IMR-90 (cell line): ENCODE measurements around the gene ANKRD44. TPM values are rescaled to one million over a fixed set of nuclear protein-coding genes. Genes with fewer than 3 reads are reported as not detected.

Source experiments
- ATAC-seq: fragments of 200-7000 bp; cut with Tn5 transposase; 2 replicates; pipeline ENCODE4 v1.9.1; 2020; ENCODE audit warnings: low read depth, mild to moderate bottlenecking, moderate library complexity
- BruUV-seq: library from RNA; stranded (reverse); fragments of 400-500 nt; replicated peaks from 2 replicates; lab custom pipeline; 2021; lab: Mats Ljungman, UMichigan
- CTCF ChIA-PET: fragments of 300-600 bp; formaldehyde crosslinking; extraction: SDS; loops from one replicate; lab custom pipeline; 2021; ENCODE audit warnings: antibody characterized with exemption; lab: Yijun Ruan, JAX
- POLR2A ChIA-PET: fragments of 300-600 bp; sonication (Branson Sonifier 250); formaldehyde crosslinking; loops from one replicate; lab custom pipeline; 2022; ENCODE audit warnings: antibody characterized with exemption; ENCODE audit not compliant: unreplicated experiment; lab: Charles Lee
- DNase-seq: peaks from one replicate; pipeline ENCODE4 v3.0.0; 2013
- H2AFZ ChIP-seq: replicated peaks from 2 replicates; pipeline ENCODE3; 2013; ENCODE audit warnings: low read length, mild to moderate bottlenecking; ENCODE audit not compliant: poor library complexity
- H2AK5ac ChIP-seq: 2 replicates; pipeline ENCODE4 v1.6.1; 2013; ENCODE audit warnings: low read depth, low read length, inconsistent platforms
- H2AK9ac ChIP-seq: replicated peaks from 2 replicates; pipeline ENCODE3; 2013; ENCODE audit warnings: mild to moderate bottlenecking, low read depth, low read length, moderate library complexity; ENCODE audit not compliant: poor library complexity
- H2BK120ac ChIP-seq: 2 replicates; pipeline ENCODE4 v1.6.1; 2013; ENCODE audit warnings: low read depth, low read length, inconsistent platforms
- H2BK15ac ChIP-seq: 3 replicates; pipeline ENCODE4 v1.6.1; 2013; ENCODE audit warnings: low read depth, low read length, inconsistent platforms
- H2BK20ac ChIP-seq: 2 replicates; pipeline ENCODE4 v1.6.1; 2013; ENCODE audit warnings: low read depth, mild to moderate bottlenecking, inconsistent platforms, low read length, moderate library complexity
- H2BK5ac ChIP-seq: 2 replicates; pipeline ENCODE4 v1.6.1; 2013; ENCODE audit warnings: mild to moderate bottlenecking, low read depth, low read length, inconsistent platforms; ENCODE audit not compliant: poor library complexity, severe bottlenecking
- H3K14ac ChIP-seq: replicated peaks from 2 replicates; pipeline ENCODE4 v1.6.1; 2013; ENCODE audit warnings: low read depth, low read length, inconsistent platforms
- H3K18ac ChIP-seq: 2 replicates; pipeline ENCODE4 v1.6.1; 2013; ENCODE audit warnings: low read depth, low read length, control low read depth
- H3K23ac ChIP-seq: 2 replicates; pipeline ENCODE4 v1.6.1; 2013; ENCODE audit warnings: low read depth, low read length, inconsistent platforms
- H3K27ac ChIP-seq: 2 replicates; pipeline ENCODE4 v1.5.1; 2013; ENCODE audit warnings: mild to moderate bottlenecking, control low read depth, low read length; ENCODE audit not compliant: insufficient read depth
- H3K27me3 ChIP-seq: 2 replicates; pipeline ENCODE4 v1.6.1; 2013; ENCODE audit warnings: low read length; ENCODE audit not compliant: control insufficient read depth, insufficient read depth
- H3K36me3 ChIP-seq: 2 replicates; pipeline ENCODE4 v1.6.1; 2013; ENCODE audit warnings: low read length, mixed read lengths; ENCODE audit not compliant: control insufficient read depth, insufficient read depth
- H3K4ac ChIP-seq: 2 replicates; pipeline ENCODE4 v1.6.1; 2013; ENCODE audit warnings: low read depth, low read length, inconsistent platforms
- H3K4me1 ChIP-seq: 2 replicates; pipeline ENCODE4 v1.6.1; 2013; ENCODE audit warnings: low read length, mixed read lengths; ENCODE audit not compliant: control insufficient read depth, insufficient read depth
- H3K4me2 ChIP-seq: 2 replicates; pipeline ENCODE4 v1.6.1; 2013; ENCODE audit warnings: low read depth, mild to moderate bottlenecking, control low read depth, low read length, moderate library complexity
- H3K4me3 ChIP-seq: 2 replicates; pipeline ENCODE4 v1.5.1; 2013; ENCODE audit warnings: low read depth, mild to moderate bottlenecking, control low read depth, low read length, moderate library complexity; ENCODE audit not compliant: insufficient read depth
- H3K56ac ChIP-seq: 2 replicates; pipeline ENCODE4 v1.6.1; 2013; ENCODE audit warnings: low read length, inconsistent platforms; ENCODE audit not compliant: insufficient read depth; ENCODE audit errors: extremely low read depth
- H3K79me1 ChIP-seq, 2 experiments: 2 replicates each; pipeline ENCODE4 v1.6.1; 2013; ENCODE audit warnings: low read length in 2 of 2, inconsistent platforms in 1 of 2, low read depth in 1 of 2
- H3K9ac ChIP-seq: 2 replicates; pipeline ENCODE4 v1.6.1; 2013; ENCODE audit warnings: low read depth, low read length, control low read depth
- H3K9me1 ChIP-seq: 2 replicates; pipeline ENCODE4 v1.6.1; 2013; ENCODE audit warnings: low read length, inconsistent platforms; ENCODE audit not compliant: insufficient read depth
- H3K9me3 ChIP-seq: 2 replicates; pipeline ENCODE4 v1.6.1; 2013; ENCODE audit warnings: low read length; ENCODE audit not compliant: control insufficient read depth, insufficient read depth
- H4K20me1 ChIP-seq: 2 replicates; pipeline ENCODE4 v1.6.1; 2013; ENCODE audit warnings: low read length, inconsistent platforms; ENCODE audit not compliant: insufficient read depth
- H4K5ac ChIP-seq: 2 replicates; pipeline ENCODE4 v1.6.1; 2013; ENCODE audit warnings: mild to moderate bottlenecking, low read depth, low read length, control low read depth
- H4K8ac ChIP-seq, 2 experiments: 2 replicates each; pipeline ENCODE4 v1.6.1; 2013; ENCODE audit warnings: low read depth in 2 of 2, low read length in 2 of 2, control low read depth in 1 of 2, inconsistent platforms in 1 of 2
- H4K91ac ChIP-seq: 2 replicates; pipeline ENCODE4 v1.6.1; 2013; ENCODE audit warnings: low read depth, low read length, inconsistent platforms; ENCODE audit not compliant: insufficient read depth
- CEBPB ChIP-seq: IDR thresholded peaks from 2 replicates; pipeline ENCODE4 v1.6.1; 2012; ENCODE audit warnings: low read depth, low read length, improper control_type of control experiment
- CHD1 ChIP-seq: IDR thresholded peaks from 2 replicates; pipeline ENCODE4 v1.6.1; 2012; ENCODE audit warnings: low read depth, low read length, improper control_type of control experiment
- MAZ ChIP-seq: IDR thresholded peaks from 2 replicates; pipeline ENCODE4 v1.6.1; 2012; ENCODE audit warnings: low read depth, mild to moderate bottlenecking, low read length, improper control_type of control experiment, moderate library complexity, borderline replicate concordance
- RAD21 ChIP-seq: IDR thresholded peaks from 2 replicates; pipeline ENCODE4 v1.6.1; 2012; ENCODE audit warnings: low read length, improper control_type of control experiment
- RCOR1 ChIP-seq: IDR thresholded peaks from 2 replicates; pipeline ENCODE4 v1.6.1; 2012; ENCODE audit warnings: mild to moderate bottlenecking, low read length, improper control_type of control experiment; ENCODE audit not compliant: insufficient replicate concordance
- SMC3 ChIP-seq: fragments of 150-350 bp; IDR thresholded peaks from 2 replicates; pipeline ENCODE4 v1.6.1; 2016; ENCODE audit warnings: low read depth, mild to moderate bottlenecking, antibody characterized with exemption, low read length, moderate library complexity
- WGBS, 2 experiments: methylation state at CpG; one replicate each; pipeline versions ENCODE4 v1.1.5 to v1.1.7; 2013; ENCODE audit warnings: missing lambda C conversion rate in 2 of 2; ENCODE audit not compliant: insufficient read length in 1 of 2; ENCODE audit errors: extremely low coverage in 2 of 2; 5-methylcytosine and 5-hydroxymethylcytosine counted together
- dilution Hi-C: fragments of 300-500 bp; cut with HindIII; formaldehyde crosslinking; loops from one replicate; pipeline ENCODE4 v1.14.3; 2018; ENCODE audit warnings: low sequenced_read_pairs; ENCODE audit not compliant: unreplicated experiment
- in situ Hi-C: fragments of 300-500 bp; cut with MboI; formaldehyde crosslinking; loops from 3 replicates; pipeline ENCODE4 v1.14.3; 2019; ENCODE audit warnings: low sequenced_read_pairs, inconsistent platforms, mixed read lengths
- intact Hi-C: fragments of 100-400 bp; cut with micrococcal nuclease; formaldehyde crosslinking; loops from 2 replicates; pipeline ENCODE4 v1.10.0; 2022
- polyA plus RNA-seq, 3 experiments: library from polyadenylated mRNA; depleted of rRNA; stranded (reverse); fragments of >200 nt; gene quantifications; 2 replicates each; pipeline ENCODE4 v1.2.3, GENCODE V29; 2012; ENCODE audit warnings: low replicate concordance in 1 of 3
- total RNA-seq: library from RNA; depleted of rRNA; stranded (reverse); fragments of >200 nt; gene quantifications from 2 replicates; pipeline ENCODE4 v1.2.3, GENCODE V29; 2012

Gene ANKRD44
- total and polyA plus RNA-seq, 2 of the 4 experiments (the other 2 are of a cell fraction) = 5.2 to 15.6 TPM

- no peak for DNase-seq
- H4K20me1 ChIP-seq = no peaks in the 10 kb centered on the region
- no peak overlapping the region for H3K4ac ChIP-seq
- H3K4me2 ChIP-seq = no peak overlapping the region
- no peaks in the 10 kb centered on the region for H3K9me3 ChIP-seq
- no peak overlapping the region for H2AFZ ChIP-seq
- no peaks in the 10 kb centered on the region for H3K9me1 ChIP-seq
- H2BK20ac ChIP-seq = no peak overlapping the region
- no peaks in the 10 kb centered on the region; the same call in 1 of the 2 replicates for H3K4me1 ChIP-seq
- intact Hi-C loops = no loop called here
- no peaks in the 10 kb centered on the region; a peak in 1 of 4 replicates for H3K79me1 ChIP-seq
- H2AK5ac ChIP-seq = no peak overlapping the region
- H3K9ac ChIP-seq = no peak overlapping the region
- no peak overlapping the region for H2BK120ac ChIP-seq
- in situ Hi-C loops = no loop called here
- no peak overlapping the region for H3K18ac ChIP-seq
- ChIA-PET POLR2A (no interaction called here), CTCF (no interaction called here)
- WGBS, 2 experiments = no CpG with 5 or more reads among the region's 4 CpGs
- H3K4me3 ChIP-seq = no peak overlapping the region
- H4K5ac ChIP-seq = no peak overlapping the region
- ATAC-seq = no peak
- H3K27me3 ChIP-seq = no peaks in the 10 kb centered on the region
- H3K23ac ChIP-seq = no peak overlapping the region
- no peak overlapping the region for H3K14ac ChIP-seq
- H4K8ac ChIP-seq = no peak overlapping the region
- H3K56ac ChIP-seq = no peak overlapping the region
- H3K36me3 ChIP-seq = no peaks in the 10 kb centered on the region
- H4K91ac ChIP-seq = no peak overlapping the region
- no peak for TF ChIP-seq RCOR1
- no peak for TF ChIP-seq SMC3
- no peak for TF ChIP-seq CEBPB
- TF ChIP-seq CHD1 = no peak
- no peak for TF ChIP-seq MAZ
- TF ChIP-seq RAD21 = no peak
- H2BK15ac ChIP-seq = no peak overlapping the region
- H2BK5ac ChIP-seq = no peak overlapping the region
- H2AK9ac ChIP-seq = no peak overlapping the region
- dilution Hi-C loops = no loop called here
- no TSS peak for BruUV-seq
- H3K27ac ChIP-seq = no peak overlapping the region
Measured at GRCh38 chr2:197298609-197299008, 12.0 kb downstream of the ANKRD44 start.
